GM12878 (cell line): Measurements from ENCODE around the gene UBA7. TPM values are rescaled to one million over a fixed set of nuclear protein-coding genes. Genes with fewer than 3 reads are reported as not detected.

Source experiments
- ATAC-seq: fragments of 200-7000 bp; cut with Tn5 transposase; 3 replicates; pipeline ENCODE4 v1.9.1; 2020; ENCODE audit warnings: mild to moderate bottlenecking, moderate library complexity
- BruUV-seq: library from RNA; stranded (reverse); fragments of 400-500 nt; replicated peaks from 2 replicates; lab custom pipeline; 2021; lab: Mats Ljungman, UMichigan
- CTCF ChIA-PET: fragments of 300-600 bp; sonication (Branson Sonifier 250); formaldehyde crosslinking; extraction: SDS; loops from one replicate; lab custom pipeline; 2021; ENCODE audit warnings: inconsistent platforms; lab: Yijun Ruan, JAX
- POLR2A ChIA-PET: fragments of 350-600 bp; formaldehyde crosslinking; extraction: SDS; loops from one replicate; lab custom pipeline; 2021; ENCODE audit warnings: inconsistent platforms; lab: Charles Lee
- RAD21 ChIA-PET: fragments of 300-600 bp; sonication (Branson Sonifier 250); formaldehyde crosslinking; loops from one replicate; lab custom pipeline; 2023; ENCODE audit warnings: antibody characterized with exemption; ENCODE audit not compliant: unreplicated experiment; lab: Charles Lee
- SMC1A ChIA-PET: fragments of 300-600 bp; sonication (Branson Sonifier 250); formaldehyde crosslinking; loops from one replicate; lab custom pipeline; 2023; ENCODE audit not compliant: unreplicated experiment, uncharacterized antibody; lab: Charles Lee
- DNase-seq: peaks from one replicate; pipeline ENCODE4 v3.0.0-alpha.2; 2011; ENCODE audit warnings: low read depth, low spot score
- FAIRE-seq: peaks from 3 replicates; lab custom pipeline; 2011; peaks lifted over from hg19 to GRCh38; lab: Jason Lieb, UNC
- H2AFZ ChIP-seq: 2 replicates; pipeline ENCODE4 v1.6.0; 2011; ENCODE audit warnings: low read depth, low read length, control low read depth; ENCODE audit not compliant: control insufficient read depth
- H3K27ac ChIP-seq: 2 replicates; pipeline ENCODE4 v1.5.1; 2011; ENCODE audit warnings: control low read depth; ENCODE audit not compliant: control insufficient read depth, insufficient read depth
- H3K27me3 ChIP-seq, 2 experiments: replicated peaks in 1 of 2; 2 replicates each; pipeline versions ENCODE4 v1.6.0 to v1.6.1; 2011; ENCODE audit warnings: low read length in 1 of 2; ENCODE audit not compliant: control insufficient read depth in 2 of 2, insufficient read depth in 2 of 2
- H3K36me3 ChIP-seq, 2 experiments: 2 replicates each; pipeline ENCODE4 v1.5.1; 2011; ENCODE audit warnings: low read length in 1 of 2; ENCODE audit not compliant: control insufficient read depth in 2 of 2, insufficient read depth in 2 of 2
- H3K4me1 ChIP-seq: 2 replicates; pipeline ENCODE4 v1.6.1; 2011; ENCODE audit warnings: mild to moderate bottlenecking, low read length, moderate library complexity, mixed read lengths; ENCODE audit not compliant: control insufficient read depth, insufficient read depth
- H3K4me2 ChIP-seq: 2 replicates; pipeline ENCODE4 v1.6.0; 2011; ENCODE audit warnings: control low read depth; ENCODE audit not compliant: control insufficient read depth, insufficient read depth
- H3K4me3 ChIP-seq: fragments of 200-600 bp; sonication (generic); 2 replicates; pipeline ENCODE4 v1.5.1; 2016
- H3K79me2 ChIP-seq: 2 replicates; pipeline ENCODE4 v1.6.0; 2011; ENCODE audit warnings: low read length; ENCODE audit not compliant: control insufficient read depth, insufficient read depth
- H3K9ac ChIP-seq: 2 replicates; pipeline ENCODE4 v1.8.0; 2011; ENCODE audit warnings: low read length, control low read depth, mixed read lengths; ENCODE audit not compliant: control insufficient read depth, insufficient read depth
- H3K9me3 ChIP-seq: replicated peaks from 3 replicates; pipeline ENCODE4 v1.5.1; 2011; ENCODE audit warnings: mild to moderate bottlenecking, low read length; ENCODE audit not compliant: control insufficient read depth, insufficient read depth
- H4K20me1 ChIP-seq: 2 replicates; pipeline ENCODE4 v1.6.0; 2011; ENCODE audit not compliant: control insufficient read depth, insufficient read depth
- ATF7 ChIP-seq: fragments of 450-650 bp; IDR thresholded peaks from 2 replicates; pipeline ENCODE4 v1.6.1; 2016; ENCODE audit warnings: low read depth, mild to moderate bottlenecking
- BHLHE40 ChIP-seq, 2 experiments: fragments of 450-650 bp in 1 of 2; IDR thresholded peaks; 2 replicates each; pipeline ENCODE4 v1.6.1; 2011 to 2017; ENCODE audit warnings: low read depth in 2 of 2, borderline replicate concordance in 1 of 2, improper control_type of control experiment in 1 of 2, low read length in 1 of 2, mild to moderate bottlenecking in 1 of 2
- GATAD2B ChIP-seq: fragments of 450-650 bp; conservative IDR thresholded peaks from 2 replicates; pipeline ENCODE4 v1.6.1; 2017; ENCODE audit warnings: low read depth, mild to moderate bottlenecking, moderate library complexity
- SREBF1 ChIP-seq: IDR thresholded peaks from 2 replicates; pipeline ENCODE4 v1.6.1; 2012; ENCODE audit warnings: mild to moderate bottlenecking, low read length
- WGBS: methylation state at CpG from one replicate; pipeline ENCODE4 v1.1.6; 2016; ENCODE audit warnings: low lambda C conversion rate; ENCODE audit not compliant: insufficient replicate concordance, insufficient coverage; ENCODE audit errors: missing lambda C conversion rate; 5-methylcytosine and 5-hydroxymethylcytosine counted together
- in situ Hi-C: fragments of 300-500 bp; cut with MboI; formaldehyde crosslinking; loops from 9 replicates; pipeline ENCODE4 v1.14.3; 2018; ENCODE audit warnings: mixed read lengths
- intact Hi-C: fragments of 100-400 bp; cut with micrococcal nuclease; formaldehyde crosslinking; loops from one replicate; pipeline ENCODE4 v1.14.2; 2022; ENCODE audit not compliant: unreplicated experiment
- polyA plus RNA-seq, 11 experiments: library from polyadenylated mRNA; depleted of rRNA in 4 of 11; unstranded in 6 of 11; stranded (reverse) in 5 of 11; fragments of >200 nt; fragmentation: Nextera tagmentation in 4 of 11; fragmentation: Illumina TruSeq in 1 of 11; extraction: Ambion mirVana in 4 of 11; extraction: Trizol in 1 of 11; gene quantifications; 1 replicate in 1 of 11; 2 replicates in 10 of 11; pipeline versions ENCODE4 v1.2.1 to v1.2.3, GENCODE V29; 2011 to 2016; ENCODE audit warnings: inconsistent platforms in 2 of 11, missing spikeins in 2 of 11, low read depth in 1 of 11
- total RNA-seq, 4 experiments: library from RNA; depleted of rRNA in 3 of 4; stranded (reverse); fragments of >200 nt in 3 of 4; fragmentation: Illumina TruSeq in 1 of 4; extraction: Trizol in 1 of 4; gene quantifications; 2 replicates each; pipeline versions ENCODE4 v1.2.1 to v1.2.3, GENCODE V29; 2013 to 2021
- TF ChIP-seq, protein P1 (sequence below): fragments of 450-650 bp; formaldehyde crosslinking; IDR thresholded peaks from 2 replicates; pipeline ENCODE4 v1.4.0; 2020; ENCODE audit warnings: mild to moderate bottlenecking, moderate library complexity

The UBA7 gene
- total and polyA plus RNA-seq, 10 of the 15 experiments (the other 5 are each of a cell fraction or from before 2014, with no cell fraction given) = 11.8 to 116 (median 46.7) TPM

DNA sequence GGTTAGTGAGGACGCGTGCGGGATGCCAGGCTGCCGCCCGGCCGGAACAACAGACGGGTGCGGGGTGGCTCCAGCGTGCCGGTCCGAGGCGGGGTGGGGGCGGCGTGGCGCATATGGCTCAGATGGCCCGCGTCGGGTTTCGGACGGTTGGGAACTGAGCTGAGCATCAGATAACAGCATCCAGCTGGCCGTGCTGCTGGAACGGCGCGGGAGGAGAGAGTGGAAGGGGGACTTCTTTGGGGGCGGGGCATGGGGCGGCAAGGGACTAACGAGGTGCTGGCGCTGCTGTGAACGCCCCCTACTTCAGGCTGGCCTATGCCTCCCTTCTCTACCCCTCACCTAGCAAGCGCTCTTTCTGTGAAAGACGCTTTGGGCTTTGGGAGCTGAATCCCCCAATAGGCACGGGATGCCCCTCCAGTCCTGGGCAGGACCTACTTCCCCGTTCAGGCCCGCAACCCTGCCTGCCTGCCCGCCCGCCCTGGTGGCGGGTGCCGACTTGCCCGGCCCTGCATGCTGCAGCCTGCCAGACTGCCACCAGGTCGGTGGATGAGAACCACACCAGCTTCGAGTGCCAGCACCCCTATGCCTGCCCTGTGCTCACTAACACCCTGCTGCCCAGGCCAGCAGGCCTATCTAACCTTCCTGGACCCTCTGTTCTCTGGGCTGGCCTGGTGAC is 10.2 kb downstream of the UBA7 start:
- CTCF ChIA-PET = interaction anchor here (0.6 to 12.0 kb wide), 15 partner anchors 13 to 264 kb away, joined by 3 to 327 read pairs (median 8); partner anchors contain the start of genes IP6K1, MST1R, TRAIP and UBA7
- TF ChIP-seq ATF7 = no peak
- TF ChIP-seq GATAD2B = no peak
- no peak for TF ChIP-seq SREBF1
- TF ChIP-seq BHLHE40 (IDR thresholded peaks at IDR 0.05; ENCODE audit: borderline replicate concordance in 1 of 2, low read depth in 2 of 2, low read length in 1 of 2) = 0 out of 4 replicates have a peak, but pooled peaks of 1 of the 2 experiments have one; percentile 9
- TF ChIP-seq, protein P1, sequence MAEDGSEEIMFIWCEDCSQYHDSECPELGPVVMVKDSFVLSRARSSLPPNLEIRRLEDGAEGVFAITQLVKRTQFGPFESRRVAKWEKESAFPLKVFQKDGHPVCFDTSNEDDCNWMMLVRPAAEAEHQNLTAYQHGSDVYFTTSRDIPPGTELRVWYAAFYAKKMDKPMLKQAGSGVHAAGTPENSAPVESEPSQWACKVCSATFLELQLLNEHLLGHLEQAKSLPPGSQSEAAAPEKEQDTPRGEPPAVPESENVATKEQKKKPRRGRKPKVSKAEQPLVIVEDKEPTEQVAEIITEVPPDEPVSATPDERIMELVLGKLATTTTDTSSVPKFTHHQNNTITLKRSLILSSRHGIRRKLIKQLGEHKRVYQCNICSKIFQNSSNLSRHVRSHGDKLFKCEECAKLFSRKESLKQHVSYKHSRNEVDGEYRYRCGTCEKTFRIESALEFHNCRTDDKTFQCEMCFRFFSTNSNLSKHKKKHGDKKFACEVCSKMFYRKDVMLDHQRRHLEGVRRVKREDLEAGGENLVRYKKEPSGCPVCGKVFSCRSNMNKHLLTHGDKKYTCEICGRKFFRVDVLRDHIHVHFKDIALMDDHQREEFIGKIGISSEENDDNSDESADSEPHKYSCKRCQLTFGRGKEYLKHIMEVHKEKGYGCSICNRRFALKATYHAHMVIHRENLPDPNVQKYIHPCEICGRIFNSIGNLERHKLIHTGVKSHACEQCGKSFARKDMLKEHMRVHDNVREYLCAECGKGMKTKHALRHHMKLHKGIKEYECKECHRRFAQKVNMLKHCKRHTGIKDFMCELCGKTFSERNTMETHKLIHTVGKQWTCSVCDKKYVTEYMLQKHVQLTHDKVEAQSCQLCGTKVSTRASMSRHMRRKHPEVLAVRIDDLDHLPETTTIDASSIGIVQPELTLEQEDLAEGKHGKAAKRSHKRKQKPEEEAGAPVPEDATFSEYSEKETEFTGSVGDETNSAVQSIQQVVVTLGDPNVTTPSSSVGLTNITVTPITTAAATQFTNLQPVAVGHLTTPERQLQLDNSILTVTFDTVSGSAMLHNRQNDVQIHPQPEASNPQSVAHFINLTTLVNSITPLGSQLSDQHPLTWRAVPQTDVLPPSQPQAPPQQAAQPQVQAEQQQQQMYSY (CRISPR knock-in tag) = no peak
- WGBS = under 1% methylated on average over 33 of the region's 41 CpGs
- RAD21 ChIA-PET = interaction anchor here (0.6 to 8.0 kb wide), 26 partner anchors 10 to 797 kb away, joined by 3 to 182 read pairs (median 4); partner anchors contain the start of genes AMIGO3, IP6K1, MON1A and MST1R
- intact Hi-C loops = loop anchor here (2.0 kb wide), 1 partner anchor 103 kb away; no protein-coding TSS in a partner anchor
- Histone ChIP-seq H3K4me1 (peaks cover 43% of the 10 kb centered on the region), H2AFZ (peak overlapping the region; percentile 97), H3K36me3 (no peaks in the 10 kb centered on the region), H3K27me3 (no peaks in the 10 kb centered on the region; a peak in 1 of 4 replicates), H3K27ac (no peak overlapping the region), H3K79me2 (no peaks in the 10 kb centered on the region; the same call in 1 of the 2 replicates), H3K4me3 (peak overlapping the region; percentile 98), H3K4me2 (peak overlapping the region; percentile 94), H4K20me1 (no peaks in the 10 kb centered on the region), H3K9ac (peak overlapping the region; percentile 75; the same call in 1 of the 2 replicates), H3K9me3 (no peaks in the 10 kb centered on the region)
- POLR2A ChIA-PET = interaction anchor here (0.5 to 2.7 kb wide), 13 partner anchors 7 to 143 kb away, joined by 3 to 21 read pairs (median 5); partner anchors contain the start of genes IP6K1 and UBA7
- BruUV-seq = no TSS peak
- peak; percentile 27 for ATAC-seq
- SMC1A ChIA-PET = interaction anchor here (1.1 to 9.4 kb wide), 6 partner anchors 10 to 126 kb away, joined by 3 to 146 read pairs (median 6); partner anchors contain the start of genes MON1A and UBA7
- DNase-seq = no peak
- no peak for FAIRE-seq
- in situ Hi-C loops = loop anchor here (5.0 kb wide), 1 partner anchor 104 kb away; no protein-coding TSS in a partner anchor
